ENCODE results near the gene ZNF160. TPM values are rescaled to one million over a fixed set of nuclear protein-coding genes. Genes with fewer than 3 reads are reported as not detected.

The ZNF160 gene
- total RNA-seq, 1 experiment from 2014 or later, result 33.3 TPM

- Histone ChIP-seq H3K27me3 (replicated peaks; ENCODE audit: control insufficient read depth, insufficient read depth, low read length) (no peaks in the 10 kb centered on the region), H3K36me3 (ENCODE audit: control insufficient read depth, insufficient read depth, low read length) (no peaks in the 10 kb centered on the region), H3K4me3 (ENCODE audit: low read depth, low read length) (no peak overlapping the region), H3K9me3 (peaks cover 22% of the 10 kb centered on the region), H3K4me1 (no peaks in the 10 kb centered on the region)
- no peaks in the 10 kb centered on the region for H3K27me3 Mint-ChIP-seq (ENCODE audit: insufficient read depth, unreplicated experiment)
- no peaks in the 10 kb centered on the region for H3K36me3 Mint-ChIP-seq (ENCODE audit: insufficient read depth, unreplicated experiment)
- no peak overlapping the region for H3K27ac Mint-ChIP-seq (ENCODE audit: unreplicated experiment)
- no peak for DNase-seq
- ChIA-PET CTCF (no interaction called here), POLR2A (no interaction called here)
- intact Hi-C loops (cut with micrococcal nuclease; ENCODE audit: unreplicated experiment), result no loop called here
- no peaks in the 10 kb centered on the region for H3K4me1 Mint-ChIP-seq (ENCODE audit: low read depth, unreplicated experiment)
- H3K4me3 Mint-ChIP-seq (ENCODE audit: unreplicated experiment), result no peak overlapping the region
- BruUV-seq (replicated peaks), result no TSS peak
- TF ChIP-seq CTCF (IDR thresholded peaks at IDR 0.05; ENCODE audit: insufficient read depth in 1 of 2, low read depth in 1 of 2, low read length in 1 of 2, severe bottlenecking in 1 of 2, unreplicated experiment in 1 of 2), result no peak
- H3K9me3 Mint-ChIP-seq (ENCODE audit: unreplicated experiment), result no peaks in the 10 kb centered on the region
These were observed 55.8 kb downstream of the ZNF160 start for GRCh38 chr19:53047379-53047778.

- DNase-seq, result no peak
- Mint-ChIP-seq H3K36me3 (ENCODE audit: insufficient read depth, unreplicated experiment) (no peaks in the 10 kb centered on the region), H3K4me1 (ENCODE audit: low read depth, unreplicated experiment) (no peaks in the 10 kb centered on the region), H3K27ac (ENCODE audit: unreplicated experiment) (no peak overlapping the region), H3K9me3 (ENCODE audit: unreplicated experiment) (no peaks in the 10 kb centered on the region), H3K4me3 (ENCODE audit: unreplicated experiment) (no peak overlapping the region), H3K27me3 (ENCODE audit: insufficient read depth, unreplicated experiment) (no peaks in the 10 kb centered on the region)
- CTCF ChIA-PET, result no interaction called here
- Histone ChIP-seq H3K36me3 (ENCODE audit: control insufficient read depth, insufficient read depth, low read length) (no peaks in the 10 kb centered on the region), H3K27me3 (replicated peaks; ENCODE audit: control insufficient read depth, insufficient read depth, low read length) (no peaks in the 10 kb centered on the region), H3K4me1 (no peaks in the 10 kb centered on the region), H3K4me3 (ENCODE audit: low read depth, low read length) (no peak overlapping the region), H3K9me3 (peaks cover 11% of the 10 kb centered on the region; the same call in 1 of the 2 replicates)
- intact Hi-C loops (cut with micrococcal nuclease; ENCODE audit: unreplicated experiment), result no loop called here
- no peak for TF ChIP-seq CTCF (IDR thresholded peaks at IDR 0.05; ENCODE audit: insufficient read depth in 1 of 2, low read depth in 1 of 2, low read length in 1 of 2, severe bottlenecking in 1 of 2, unreplicated experiment in 1 of 2)
- POLR2A ChIA-PET, result no interaction called here
- BruUV-seq (replicated peaks), result no TSS peak
These were observed 57.7 kb downstream of the ZNF160 start for GRCh38 chr19:53045536-53045935.

GRCh38 chr19:53041366-53041765, 61.9 kb downstream of the ZNF160 start:
- H3K27me3 ChIP-seq (replicated peaks; ENCODE audit: control insufficient read depth, insufficient read depth, low read length), result no peaks in the 10 kb centered on the region
- peaks cover 11% of the 10 kb centered on the region; the same call in 1 of the 2 replicates for H3K9me3 ChIP-seq
- Mint-ChIP-seq H3K9me3 (ENCODE audit: unreplicated experiment) (peaks cover 21% of the 10 kb centered on the region), H3K4me1 (ENCODE audit: low read depth, unreplicated experiment) (no peaks in the 10 kb centered on the region), H3K36me3 (ENCODE audit: insufficient read depth, unreplicated experiment) (no peaks in the 10 kb centered on the region), H3K27ac (ENCODE audit: unreplicated experiment) (no peak overlapping the region), H3K4me3 (ENCODE audit: unreplicated experiment) (no peak overlapping the region), H3K27me3 (ENCODE audit: insufficient read depth, unreplicated experiment) (no peaks in the 10 kb centered on the region)
- no peak for DNase-seq
- ChIA-PET POLR2A (no interaction called here), CTCF (no interaction called here)
- intact Hi-C loops (cut with micrococcal nuclease; ENCODE audit: unreplicated experiment), result no loop called here
- H3K4me3 ChIP-seq (ENCODE audit: low read depth, low read length), result no peak overlapping the region
- no peaks in the 10 kb centered on the region for H3K36me3 ChIP-seq (ENCODE audit: control insufficient read depth, insufficient read depth, low read length)
- TF ChIP-seq CTCF (IDR thresholded peaks at IDR 0.05; ENCODE audit: insufficient read depth in 1 of 2, low read depth in 1 of 2, low read length in 1 of 2, severe bottlenecking in 1 of 2, unreplicated experiment in 1 of 2), result no peak
- H3K4me1 ChIP-seq, result no peaks in the 10 kb centered on the region
- no TSS peak for BruUV-seq (replicated peaks)
